ENCODE measurements around the gene MPZL1.
"Not testable (repeated sequence)": the region's sequence is repeated elsewhere in the genome, so short reads cannot be mapped to it uniquely, and the experiment has no call there.

MPZL1 gene

GRCh38 chr1:167819849-167820683 is 98.3 kb downstream of the MPZL1 start:
- no peak for DNase-seq

- DNase-seq = no peak
Measured at GRCh38 chr1:167820684-167821355, 99.0 kb downstream of the MPZL1 start.

DNA sequence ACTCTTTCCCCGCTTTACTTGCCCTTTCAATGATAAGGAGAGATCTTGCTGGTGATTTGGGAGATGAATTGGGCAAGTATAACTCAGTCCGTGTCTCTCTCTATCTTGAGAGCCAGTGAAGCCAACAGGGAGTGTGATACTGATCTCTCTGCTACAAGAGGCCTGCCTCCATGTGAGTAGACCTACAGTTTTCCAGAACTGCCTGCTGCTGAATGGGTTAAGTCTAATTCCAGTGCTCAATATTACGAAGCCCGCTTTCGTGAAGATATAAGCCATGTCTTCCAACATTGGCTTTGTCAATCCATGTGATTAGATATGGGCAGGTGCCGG is 99.5 kb downstream of the MPZL1 start:
- DNase-seq = no peak

DNA sequence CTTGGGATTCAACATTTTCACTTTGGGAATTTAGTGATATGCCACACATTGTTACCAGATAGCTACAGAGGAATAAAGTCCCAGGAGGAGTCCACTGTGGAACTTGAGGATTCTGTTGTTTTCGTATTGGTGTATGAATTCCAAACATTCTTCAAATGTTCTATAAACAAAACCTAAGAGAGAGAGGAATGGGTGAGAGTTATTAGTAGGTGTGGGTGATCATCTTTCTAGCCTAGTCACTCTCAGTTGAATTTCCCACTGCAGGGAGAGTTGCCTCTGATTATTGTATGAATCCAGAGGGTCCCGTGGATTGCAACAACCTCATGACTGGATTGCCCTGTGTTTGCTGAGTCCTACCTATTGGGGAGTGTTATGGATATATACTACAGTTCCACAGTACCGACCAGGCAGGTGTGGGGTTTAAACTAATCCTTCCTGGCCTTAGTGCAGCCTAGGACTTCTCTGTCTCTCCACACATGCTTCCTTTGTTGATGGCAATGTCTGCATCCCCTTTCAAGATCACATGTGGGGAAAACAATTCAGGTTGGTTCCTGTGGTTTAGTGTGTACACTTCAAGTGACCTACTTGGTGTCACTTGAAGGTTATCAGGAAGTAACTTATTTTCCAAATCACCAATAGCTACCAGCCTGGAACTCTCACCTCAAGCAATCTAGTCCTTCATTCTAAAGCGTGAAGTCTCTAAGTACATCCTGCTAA is 100.3 kb downstream of the MPZL1 start:
- no peak for DNase-seq

- DNase-seq = no peak
Measured at GRCh38 chr1:167824163-167824794, 102.5 kb downstream of the MPZL1 start.

- no peak for DNase-seq
Measured at GRCh38 chr1:167825419-167826079, 103.8 kb downstream of the MPZL1 start.

DNA sequence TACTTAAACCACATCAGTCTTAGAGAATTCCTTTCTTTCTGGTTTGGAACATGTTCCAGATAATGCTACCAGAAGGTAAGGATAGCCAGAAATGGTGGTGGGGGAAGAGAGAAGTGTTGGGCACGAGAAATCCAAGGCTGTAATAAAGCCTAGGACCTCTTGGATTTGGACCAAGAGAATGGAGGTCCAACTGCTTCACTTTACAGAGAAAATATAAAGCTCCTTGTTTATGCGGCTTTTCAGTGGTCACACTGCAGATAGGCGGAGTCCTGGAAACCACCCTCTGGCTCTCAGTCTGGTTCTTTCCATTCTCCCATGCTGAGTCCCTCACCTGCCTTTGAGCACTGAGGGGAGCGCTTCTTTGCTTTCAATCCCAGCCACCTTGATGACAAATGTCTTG is 104.3 kb downstream of the MPZL1 start:
- no peak for DNase-seq

DNA sequence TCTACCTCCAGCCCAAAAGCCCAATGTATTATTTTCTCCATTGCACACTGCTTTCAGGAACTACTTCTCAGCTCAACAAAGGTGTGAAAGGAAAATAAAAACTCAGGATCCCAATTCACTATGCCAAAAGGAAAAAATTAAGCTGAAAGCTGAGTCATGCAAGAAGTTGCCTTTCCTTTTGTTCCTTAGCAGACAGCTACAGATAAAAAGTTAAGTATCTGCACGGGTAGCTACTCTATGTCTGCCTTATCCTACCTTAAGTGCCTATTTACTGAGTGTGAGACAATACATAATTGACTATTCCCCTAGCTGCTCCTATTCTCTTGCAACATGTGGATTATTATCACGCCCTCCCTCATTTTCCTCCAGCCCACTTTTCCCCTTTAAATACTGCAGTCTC is 108.1 kb downstream of the MPZL1 start:
- no peak for DNase-seq

DNA sequence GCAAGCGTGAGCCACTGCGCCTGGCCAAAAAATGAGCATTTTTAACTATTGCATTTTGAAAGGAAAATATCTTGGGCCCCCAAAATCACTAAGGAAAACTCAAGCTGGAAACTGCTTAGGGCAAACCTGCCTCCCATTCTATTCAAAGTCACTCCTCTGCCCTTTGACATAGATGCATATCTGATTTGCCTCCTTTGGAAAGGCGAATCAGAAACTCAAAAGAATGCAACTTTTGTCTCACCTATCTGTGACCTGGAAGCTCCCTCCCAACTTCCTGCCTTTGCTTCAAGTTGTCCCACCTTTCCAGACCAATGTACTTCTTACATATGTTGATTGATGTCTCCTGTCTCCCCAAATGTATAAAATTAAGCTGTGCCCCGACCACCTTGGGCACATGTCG is 108.9 kb downstream of the MPZL1 start:
- DNase-seq = not testable (repeated sequence)

- no peak for DNase-seq
Measured at GRCh38 chr1:167832693-167833092, 110.9 kb downstream of the MPZL1 start.

- DNase-seq = no peak
Measured at GRCh38 chr1:167833904-167834303, 112.1 kb downstream of the MPZL1 start.

GRCh38 chr1:167836197-167836596 is 114.4 kb downstream of the MPZL1 start:
- no peak for DNase-seq

DNA sequence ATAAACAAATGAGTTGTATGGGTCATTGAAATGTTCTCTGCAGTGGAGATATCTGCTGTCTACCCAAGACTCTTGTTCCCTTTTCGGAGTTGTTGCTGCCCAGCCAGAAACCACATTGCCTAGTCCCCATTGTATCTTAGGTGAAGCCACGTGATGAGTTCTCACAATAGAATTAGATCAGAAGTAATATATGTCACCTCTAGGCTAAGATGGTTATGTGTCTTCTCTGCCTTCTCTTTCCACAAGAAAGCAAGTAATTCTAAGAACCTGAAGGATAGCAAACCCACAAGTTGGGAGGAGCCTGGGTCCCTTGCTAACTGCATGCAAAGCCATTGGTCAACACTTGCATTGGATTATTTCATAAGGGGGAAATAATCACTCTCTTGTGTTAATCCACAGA is 115.5 kb downstream of the MPZL1 start:
- no peak for DNase-seq

- no peak for DNase-seq
Measured at GRCh38 chr1:167839009-167839408, 117.2 kb downstream of the MPZL1 start.
